ENCODE measurements around the gene CACNA1A.
"Not testable (repeated sequence)": the region's sequence is repeated elsewhere in the genome, so short reads cannot be mapped to it uniquely, and the experiment has no call there.

CACNA1A gene

GRCh38 chr19:13492128-13492527, 14.2 kb downstream of the CACNA1A start:
- DNase-seq = no peak

DNA sequence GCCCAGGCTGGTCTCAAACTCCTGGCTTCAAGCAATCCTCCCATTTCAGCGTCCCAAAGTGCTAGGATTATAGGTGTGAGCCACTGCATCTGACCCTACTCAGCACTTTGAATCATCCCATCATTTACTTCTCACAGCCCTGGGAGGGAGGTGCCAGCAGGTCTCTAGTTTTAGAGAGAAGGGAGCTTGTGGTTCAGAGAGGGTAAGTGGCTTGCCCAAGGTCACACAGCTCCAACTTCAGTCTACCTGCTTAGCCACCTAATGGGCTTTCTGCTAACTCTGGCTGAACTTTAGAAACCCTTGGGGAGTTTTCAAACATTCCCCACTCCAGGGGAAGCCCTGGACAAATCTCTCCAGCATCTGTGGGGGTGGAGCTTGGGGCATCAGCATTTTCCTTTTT, 18.3 kb downstream of the CACNA1A start:
- DNase-seq = no peak

DNA sequence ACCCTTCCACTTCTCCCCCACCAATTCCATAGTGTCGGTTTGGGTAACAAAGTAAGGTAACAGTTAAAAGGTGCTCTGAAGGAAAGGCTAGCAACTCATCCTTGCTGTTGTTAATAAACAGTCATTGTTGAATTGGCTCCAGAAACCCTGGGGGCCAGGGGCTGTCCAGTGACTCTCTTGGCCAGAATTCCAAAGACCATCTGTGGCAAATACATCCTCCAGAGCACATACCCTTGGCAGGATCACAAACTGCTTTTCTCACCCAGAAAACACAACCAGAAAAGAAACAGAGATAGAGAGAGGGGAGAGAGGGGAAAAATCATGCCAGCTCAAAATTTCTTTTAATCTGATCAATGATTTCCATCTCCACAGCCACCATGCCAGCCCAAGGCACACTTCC, 22.1 kb downstream of the CACNA1A start:
- DNase-seq = no peak

DNA sequence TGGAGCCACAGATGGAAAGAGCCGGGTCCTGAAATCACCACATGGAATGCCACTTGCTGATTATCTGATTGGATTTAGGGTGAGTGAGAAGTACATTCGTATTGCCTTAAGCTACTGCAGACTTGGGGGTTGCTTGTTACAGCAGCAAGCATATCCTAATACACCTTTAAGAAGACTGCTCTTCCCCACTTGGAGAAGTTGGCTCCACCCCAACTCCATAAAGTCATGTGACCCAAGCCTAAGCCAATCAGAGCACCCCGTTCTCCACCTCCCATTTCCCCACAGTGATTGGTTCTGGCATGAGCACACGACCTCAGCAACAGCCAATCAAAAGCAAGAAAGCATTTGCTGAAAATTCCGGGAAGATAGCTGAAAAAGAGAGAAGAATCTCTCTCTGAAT, 23.1 kb downstream of the CACNA1A start:
- DNase-seq = no peak

DNA sequence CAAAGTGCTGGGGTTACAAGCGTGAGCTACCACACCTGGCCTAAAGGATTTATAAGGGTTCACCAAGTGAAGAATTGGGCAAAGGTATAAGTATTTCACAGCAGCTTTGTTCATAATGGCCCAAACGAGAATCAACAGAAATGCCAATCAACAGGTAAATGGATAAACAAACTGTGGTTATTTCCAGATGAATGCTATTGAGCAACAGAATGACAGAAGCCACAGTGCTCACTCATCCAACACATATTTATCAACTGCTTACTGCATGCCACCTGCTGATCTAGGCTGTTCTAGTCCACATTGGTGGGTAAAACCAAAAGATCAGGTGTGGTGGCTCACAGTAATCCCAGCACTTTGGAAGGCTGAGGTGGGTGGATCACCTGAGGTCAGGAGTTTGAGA, 27.7 kb downstream of the CACNA1A start:
- DNase-seq = no peak

DNA sequence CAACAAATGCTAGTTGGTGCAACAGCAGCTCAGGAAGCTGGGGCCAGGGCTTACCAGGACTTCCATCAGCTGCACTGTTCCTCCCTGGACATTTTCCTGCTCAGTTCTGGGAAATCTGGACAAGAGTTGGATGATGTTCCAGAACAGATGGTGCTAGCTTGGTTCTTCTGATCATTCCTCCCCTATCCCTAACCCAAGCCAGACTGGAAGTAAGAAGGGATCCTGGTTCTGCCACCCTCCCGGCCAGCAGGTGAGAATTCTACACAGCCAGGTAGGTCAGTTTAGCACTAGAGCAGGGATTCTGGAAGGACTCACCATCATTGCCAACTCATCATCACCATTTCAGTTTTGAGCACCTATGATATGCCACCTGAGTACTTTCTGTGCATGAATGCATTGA, 30.2 kb downstream of the CACNA1A start:
- no peak for DNase-seq

DNA sequence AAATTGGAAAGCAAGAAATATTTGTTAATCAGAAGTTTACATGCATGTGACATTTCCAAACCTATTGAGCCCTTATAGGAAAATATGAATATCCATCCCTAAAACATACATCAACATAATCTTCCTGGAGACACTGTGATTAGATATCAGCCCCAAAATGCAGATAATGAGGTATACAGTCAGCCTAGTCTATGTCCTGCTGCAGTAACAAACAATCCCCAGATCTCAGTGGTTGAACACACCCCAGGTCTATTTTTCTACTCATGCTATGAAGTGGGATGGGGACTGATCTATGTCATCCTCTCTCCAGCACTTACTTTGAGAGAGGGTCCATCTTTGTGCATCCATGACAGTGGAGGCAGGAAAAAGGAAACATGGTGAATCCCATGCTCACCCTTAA, 31.2 kb downstream of the CACNA1A start:
- DNase-seq = no peak

DNA sequence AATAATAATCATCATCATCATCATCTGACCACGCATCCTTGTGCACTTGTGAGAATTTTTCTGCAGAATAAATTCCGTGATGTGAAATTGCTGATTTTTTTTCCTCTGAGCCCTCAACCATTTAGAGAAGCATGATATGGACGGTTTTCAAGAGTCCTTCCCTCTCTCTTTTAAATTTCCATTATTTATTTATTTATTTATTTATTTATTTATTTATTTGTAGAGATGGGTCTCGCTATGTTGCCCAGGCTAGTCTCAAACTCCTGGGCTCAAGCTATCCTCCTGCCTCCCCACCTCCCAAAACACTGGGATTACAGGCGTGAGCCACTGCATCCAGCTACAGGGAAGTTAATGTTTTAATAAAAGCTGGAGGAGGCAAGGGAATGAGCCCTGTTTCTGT, 39.6 kb downstream of the CACNA1A start:
- no peak for DNase-seq

DNA sequence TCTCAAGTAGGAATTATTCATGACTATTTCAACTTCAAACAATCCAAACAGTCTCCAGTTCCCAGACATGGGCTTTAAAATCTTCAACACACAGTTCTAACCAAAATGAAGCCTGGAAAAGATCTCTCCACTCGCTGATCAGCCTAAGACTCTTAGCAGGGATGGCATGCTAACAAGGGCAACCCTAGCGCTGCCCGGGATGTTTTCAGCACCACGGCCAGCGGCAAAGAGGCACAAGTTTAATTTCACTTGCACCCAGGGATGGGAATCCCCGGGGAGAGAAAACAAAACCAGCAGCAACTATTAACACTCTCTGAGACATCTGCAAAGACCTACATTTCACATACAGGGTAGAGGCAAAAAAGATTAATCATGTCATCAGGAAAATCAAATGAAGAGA, 43.0 kb downstream of the CACNA1A start:
- DNase-seq = no peak

DNA sequence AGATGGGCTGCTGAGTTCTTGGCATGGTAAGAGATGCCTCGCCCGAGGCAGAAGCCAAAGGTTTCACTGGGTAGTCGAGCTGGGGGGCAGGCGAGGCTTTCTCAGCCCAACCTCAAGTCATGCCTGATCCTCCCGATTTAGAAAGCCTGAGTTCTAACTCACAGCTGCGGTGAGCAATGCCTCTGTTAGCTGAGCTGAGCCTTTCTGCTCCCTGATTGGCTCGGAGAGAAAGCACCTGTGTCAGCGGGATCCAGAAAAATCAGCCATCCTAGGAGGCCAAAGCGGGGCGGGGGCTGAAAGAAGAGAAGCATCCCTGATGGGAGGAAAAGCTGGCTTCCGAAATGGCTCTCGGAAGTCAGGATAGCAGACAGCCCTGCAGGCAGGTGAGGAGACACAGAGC, 44.7 kb downstream of the CACNA1A start:
- DNase-seq = no peak

DNA sequence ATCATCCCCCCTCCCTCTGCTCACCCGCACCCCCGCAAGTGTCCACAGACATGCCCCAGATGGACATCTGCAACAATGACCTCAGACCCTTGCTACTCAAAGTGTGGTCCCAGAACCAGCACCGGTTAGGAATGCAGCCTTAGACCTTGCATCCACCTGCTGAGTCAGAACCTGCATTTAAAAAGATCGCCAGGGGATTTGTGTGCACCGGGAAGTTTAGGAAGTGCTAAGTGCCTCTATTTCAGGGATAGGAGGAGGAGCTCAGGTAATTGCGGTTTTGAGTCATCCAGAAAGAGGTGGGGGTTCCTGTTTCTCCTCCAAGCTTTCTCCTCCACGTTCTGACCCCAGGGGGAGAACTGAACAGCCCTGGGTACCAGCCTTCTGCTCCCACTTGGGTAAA, 46.2 kb downstream of the CACNA1A start:
- no peak for DNase-seq

DNA sequence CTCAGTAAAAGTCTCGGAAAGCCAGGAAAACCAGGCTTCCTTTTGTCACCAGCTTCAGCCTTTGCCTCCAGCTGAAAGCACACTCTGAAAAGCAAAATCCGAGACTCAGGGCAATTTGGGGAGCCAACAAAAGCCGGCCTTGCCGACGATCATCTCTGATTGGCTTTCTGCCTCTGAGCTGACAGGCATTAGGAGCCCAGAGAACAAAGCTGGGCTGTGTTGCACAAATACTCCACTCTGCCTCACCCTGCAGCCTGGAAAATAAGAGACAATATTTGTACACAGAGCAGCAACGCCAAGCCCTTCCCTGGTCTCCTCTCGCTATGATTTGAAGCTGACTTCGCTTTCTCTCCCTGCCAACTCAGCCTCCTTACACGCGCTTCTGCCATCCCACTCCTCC, 46.9 kb downstream of the CACNA1A start:
- DNase-seq = no peak

GRCh38 chr19:13451434-13451995, 54.8 kb downstream of the CACNA1A start:
- no peak for DNase-seq

DNA sequence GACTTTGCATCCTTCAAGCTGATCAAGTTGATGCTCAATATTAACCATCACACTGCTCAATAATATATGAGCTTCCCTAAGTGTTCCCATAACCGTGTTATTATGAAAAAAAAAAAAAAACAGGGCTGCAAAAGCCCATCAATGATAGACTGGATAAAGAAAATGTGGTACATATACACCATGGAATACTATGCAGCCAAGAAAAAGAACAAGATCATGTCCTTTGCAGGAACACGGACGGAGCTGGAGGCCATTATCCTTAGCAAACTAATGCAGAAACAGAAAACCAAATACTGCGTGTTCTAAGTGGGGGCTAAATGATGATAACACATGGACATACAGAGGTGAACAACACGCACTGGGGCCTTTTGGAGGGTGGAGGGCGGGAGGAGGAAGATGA, 58.3 kb downstream of the CACNA1A start:
- DNase-seq = no peak

DNA sequence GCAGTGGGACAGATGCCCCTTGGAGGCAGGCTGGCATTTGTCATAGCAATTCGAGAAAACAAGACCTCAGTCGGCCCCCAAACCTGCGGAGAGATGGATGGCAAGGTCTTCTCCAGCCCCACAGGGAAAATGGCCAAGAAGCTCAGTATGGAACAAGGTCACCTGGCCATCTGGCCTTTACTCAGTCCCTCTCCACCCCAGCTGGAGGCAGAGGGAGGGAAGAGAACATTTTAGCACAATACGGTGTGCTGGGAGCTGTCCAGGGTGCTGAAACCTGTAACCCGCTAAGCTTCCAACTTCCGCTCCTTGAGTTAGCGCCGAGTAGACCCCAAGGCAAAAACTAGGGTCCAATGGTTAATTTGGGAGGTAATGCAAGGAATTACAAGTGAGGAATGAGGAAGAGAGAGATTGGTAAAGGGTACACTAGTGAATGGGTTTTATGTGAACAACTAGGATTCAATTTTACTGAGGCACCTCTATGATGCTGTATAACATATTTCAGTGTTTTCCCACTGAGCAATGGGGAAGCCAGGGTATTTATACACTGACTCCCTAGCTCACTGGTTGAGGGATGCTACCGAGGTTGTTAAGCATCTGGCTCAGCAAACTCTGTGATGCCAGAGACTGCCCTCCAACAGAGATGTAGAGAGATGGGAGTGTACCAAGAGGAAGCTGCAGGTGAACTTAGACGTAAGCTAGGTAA, 64.3 kb downstream of the CACNA1A start:
- DNase-seq = peak; percentile 55

- DNase-seq = no peak
Measured at GRCh38 chr19:13437919-13438618, 68.2 kb downstream of the CACNA1A start.

GRCh38 chr19:13436352-13436751, 69.9 kb downstream of the CACNA1A start:
- DNase-seq = no peak

DNA sequence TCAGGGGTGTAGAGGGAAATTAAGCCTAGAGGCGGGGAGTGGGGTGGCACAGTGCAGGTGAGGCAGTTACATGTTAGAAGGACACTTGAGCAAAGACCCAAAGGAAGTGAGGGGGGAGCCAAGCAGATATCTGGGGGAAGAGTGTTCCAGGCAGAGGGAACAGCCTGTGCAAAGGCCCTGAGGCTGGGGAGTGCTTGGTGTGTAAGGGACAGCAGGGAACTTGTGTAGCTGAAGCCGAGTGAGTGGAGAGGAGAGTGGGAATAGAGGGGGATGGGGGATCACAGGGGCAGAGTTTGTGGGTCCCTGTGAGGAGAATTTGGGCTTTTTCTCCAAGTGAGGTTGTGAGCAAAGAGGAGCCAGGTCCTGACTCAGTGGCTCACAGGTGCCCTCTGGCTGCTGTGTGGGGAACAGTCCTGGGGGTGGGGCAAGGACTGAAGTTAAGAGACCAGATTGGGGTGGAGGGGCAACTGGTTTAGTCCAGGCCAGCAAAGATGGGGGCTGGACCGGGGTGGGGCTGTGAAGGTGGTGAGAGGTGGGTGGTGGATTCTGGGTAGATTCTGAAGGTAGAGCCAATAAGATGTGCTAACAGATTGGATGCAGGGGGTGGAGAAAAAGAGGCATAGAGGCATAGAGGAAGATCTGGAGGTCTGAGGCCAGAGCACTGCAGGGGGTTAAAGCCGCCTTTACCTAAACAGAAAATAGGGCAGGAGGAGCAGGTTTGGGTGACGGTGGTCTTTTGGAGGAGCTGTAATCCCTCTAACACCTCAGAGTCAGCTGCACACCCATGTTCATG, 75.3 kb downstream of the CACNA1A start:
- peak; percentile 20 for DNase-seq

GRCh38 chr19:13429563-13429962, 76.7 kb downstream of the CACNA1A start:
- no peak for DNase-seq

DNA sequence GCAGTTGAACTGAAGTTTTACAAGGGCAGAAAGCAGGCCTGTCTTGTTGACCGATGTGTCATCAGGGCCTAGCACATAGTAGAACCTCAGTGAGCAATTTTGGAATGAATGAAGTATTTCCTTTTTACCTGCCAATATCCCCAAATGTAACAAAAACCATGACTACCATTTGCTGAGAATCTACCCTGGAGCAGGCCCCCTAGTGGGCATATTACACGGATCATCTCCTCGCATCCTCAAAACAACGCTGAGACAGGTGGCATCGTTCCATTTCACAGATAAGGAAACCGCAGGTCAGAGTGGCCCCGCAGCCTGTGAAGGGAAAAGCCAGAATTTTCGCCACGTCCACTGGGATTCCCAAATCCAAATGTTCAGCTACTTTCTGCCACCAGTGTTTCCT, 77.9 kb downstream of the CACNA1A start:
- DNase-seq = no peak

DNA sequence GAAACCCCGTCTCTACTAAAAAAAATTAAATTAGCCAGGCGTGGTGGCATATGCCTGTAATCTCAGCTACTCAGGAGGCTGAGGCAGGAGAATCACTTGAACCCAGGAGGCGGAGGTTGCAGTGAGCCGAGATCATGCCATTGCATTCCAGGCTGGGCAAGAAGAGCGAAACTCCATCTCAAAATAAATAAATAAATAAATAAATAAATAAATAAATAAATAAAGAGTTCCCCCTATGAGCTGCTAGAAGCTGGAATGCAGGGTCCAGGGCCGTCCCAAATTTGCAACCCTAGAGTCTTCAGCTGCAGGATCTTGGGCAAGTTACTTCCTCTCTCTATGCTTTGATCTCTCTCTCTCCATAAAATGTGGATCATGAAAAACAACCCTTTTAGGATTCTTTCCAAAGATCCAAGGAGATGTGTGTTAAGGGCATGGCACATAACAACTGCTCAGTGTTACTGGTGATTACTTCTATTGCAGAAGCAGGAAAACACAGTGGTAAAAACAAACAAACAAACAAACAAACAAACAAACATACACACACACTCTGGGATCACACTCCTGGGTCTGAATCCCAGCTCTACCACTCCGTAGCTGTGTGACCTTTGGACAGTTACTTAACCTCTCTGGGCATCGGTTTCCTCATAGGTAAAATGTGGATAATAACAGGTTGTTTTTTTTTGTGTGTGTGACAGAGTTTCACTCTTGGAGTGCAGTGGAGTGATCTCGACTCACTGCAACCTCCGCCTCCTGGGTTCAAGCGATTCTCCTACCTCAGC, 78.8 kb downstream of the CACNA1A start:
- no peak for DNase-seq

DNA sequence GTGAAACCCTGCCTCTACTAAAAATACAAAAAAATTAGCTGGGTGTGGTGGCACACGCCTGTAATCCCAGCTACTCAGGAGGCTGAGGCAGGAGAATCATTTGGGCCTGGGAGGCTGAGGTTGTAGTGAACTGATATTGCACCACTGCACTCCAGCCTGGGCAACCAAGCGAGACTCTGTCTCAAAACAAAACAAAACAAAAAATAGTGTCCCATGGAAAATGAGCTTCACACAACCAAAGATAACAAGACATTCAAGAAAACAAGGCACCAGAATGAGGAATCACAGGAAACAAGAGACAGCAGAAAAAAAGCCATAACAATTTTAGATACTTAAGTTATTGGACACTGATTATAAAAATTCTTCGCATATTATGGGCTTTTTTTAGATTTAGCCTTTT, 80.4 kb downstream of the CACNA1A start:
- DNase-seq = not testable (repeated sequence)

DNA sequence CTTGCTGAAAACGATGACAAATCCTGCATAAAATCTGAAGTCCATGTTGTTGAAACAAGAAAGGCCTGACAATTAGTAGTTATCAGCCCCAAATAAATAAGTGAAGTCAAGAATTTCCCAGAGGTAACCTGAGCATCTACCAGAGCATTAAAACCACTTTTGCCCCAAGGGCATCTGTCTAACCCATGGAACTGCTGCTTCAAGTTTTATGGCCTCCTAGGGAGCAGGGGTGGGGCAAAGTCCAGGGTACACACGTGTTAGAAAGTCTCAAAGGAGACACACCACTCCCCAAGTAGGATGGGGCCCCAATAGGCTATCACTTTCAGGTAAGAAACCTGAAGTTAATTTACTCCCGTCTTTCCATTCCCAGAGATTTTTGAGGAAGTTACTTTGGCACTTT, 81.1 kb downstream of the CACNA1A start:
- DNase-seq = no peak
